KBM-7 (cell line): ENCODE data around the gene FBXL13.
"Not testable (repeated sequence)": the region's sequence is repeated elsewhere in the genome, so short reads cannot be mapped to it uniquely, and the experiment has no call there.

Experiments
- DNase-seq: peaks from one replicate; pipeline ENCODE4 v3.0.0-alpha.2; 2015
- in situ Hi-C: fragments of 300-500 bp; cut with MboI; formaldehyde crosslinking; loops from 2 replicates; pipeline ENCODE4 v1.14.3; 2020; ENCODE audit warnings: low sequenced_read_pairs, low pct_unique_long_range_greater_than_20kb, mixed read lengths

Gene FBXL13

GRCh38 chr7:102819151-102819550 lies 255.4 kb downstream of the FBXL13 start:
- in situ Hi-C loops, result no loop called here
- no peak for DNase-seq

- DNase-seq, result no peak
- in situ Hi-C loops, result no loop called here
These were observed 256.7 kb downstream of the FBXL13 start for GRCh38 chr7:102817616-102818573.

GRCh38 chr7:102814025-102814471 lies 260.5 kb downstream of the FBXL13 start:
- in situ Hi-C loops, result no loop called here
- DNase-seq, result no peak

- in situ Hi-C loops, result no loop called here
- no peak for DNase-seq
These were observed 261.2 kb downstream of the FBXL13 start for GRCh38 chr7:102813191-102814024.

- in situ Hi-C loops, result no loop called here
- DNase-seq, result no peak
These were observed 262.5 kb downstream of the FBXL13 start for GRCh38 chr7:102811942-102812678.

GRCh38 chr7:102810916-102811315 lies 263.7 kb downstream of the FBXL13 start:
- in situ Hi-C loops, result no loop called here
- DNase-seq, result no peak

GRCh38 chr7:102806613-102807012 lies 268.0 kb downstream of the FBXL13 start:
- no peak for DNase-seq
- in situ Hi-C loops, result no loop called here

GRCh38 chr7:102795987-102796595 lies 278.5 kb downstream of the FBXL13 start:
- DNase-seq, in situ Hi-C loops: not testable (repeated sequence)

- in situ Hi-C loops, result not testable (repeated sequence)
These were observed 280.0 kb downstream of the FBXL13 start for GRCh38 chr7:102794567-102794966.

GRCh38 chr7:102791831-102792230 lies 282.8 kb downstream of the FBXL13 start:
- in situ Hi-C loops, DNase-seq: not testable (repeated sequence)

More at GRCh38 chr7:102794567-102794966, 280.0 kb downstream of the FBXL13 start:
- DNase-seq, result not testable (repeated sequence)

GRCh38 chr7:102791367-102791766 lies 283.2 kb downstream of the FBXL13 start:
- in situ Hi-C loops, DNase-seq: not testable (repeated sequence)

GRCh38 chr7:102790364-102791100 lies 284.1 kb downstream of the FBXL13 start:
- in situ Hi-C loops, result not testable (repeated sequence)

GRCh38 chr7:102788770-102789169 lies 285.8 kb downstream of the FBXL13 start:
- DNase-seq, in situ Hi-C loops: not testable (repeated sequence)

More at GRCh38 chr7:102790364-102791100, 284.1 kb downstream of the FBXL13 start:
- not testable (repeated sequence) for DNase-seq

- in situ Hi-C loops, DNase-seq: not testable (repeated sequence)
These were observed 293.7 kb downstream of the FBXL13 start for GRCh38 chr7:102780926-102781325.

GRCh38 chr7:102778663-102779062 lies 295.9 kb downstream of the FBXL13 start:
- in situ Hi-C loops, DNase-seq: not testable (repeated sequence)

GRCh38 chr7:102776217-102776616 lies 298.4 kb downstream of the FBXL13 start:
- DNase-seq, result peak; percentile 19

GRCh38 chr7:102770467-102770866 lies 304.1 kb downstream of the FBXL13 start:
- in situ Hi-C loops, result loop anchor here (25.0 kb wide), 1 partner anchor 292 kb away; the partner anchor contains the start of gene FBXL13
- not testable (repeated sequence) for DNase-seq

More at GRCh38 chr7:102776217-102776616, 298.4 kb downstream of the FBXL13 start:
- in situ Hi-C loops, result not testable (repeated sequence)
